GM12801 (cell line): ENCODE measurements around the gene CHIC2.

Experiments
- TF ChIP-seq, protein P1 (sequence below): IDR thresholded peaks from one replicate; pipeline ENCODE4 v1.5.1; 2011; ENCODE audit warnings: control low read depth; ENCODE audit not compliant: insufficient read length; ENCODE audit errors: extremely low read depth

The CHIC2 gene

DNA sequence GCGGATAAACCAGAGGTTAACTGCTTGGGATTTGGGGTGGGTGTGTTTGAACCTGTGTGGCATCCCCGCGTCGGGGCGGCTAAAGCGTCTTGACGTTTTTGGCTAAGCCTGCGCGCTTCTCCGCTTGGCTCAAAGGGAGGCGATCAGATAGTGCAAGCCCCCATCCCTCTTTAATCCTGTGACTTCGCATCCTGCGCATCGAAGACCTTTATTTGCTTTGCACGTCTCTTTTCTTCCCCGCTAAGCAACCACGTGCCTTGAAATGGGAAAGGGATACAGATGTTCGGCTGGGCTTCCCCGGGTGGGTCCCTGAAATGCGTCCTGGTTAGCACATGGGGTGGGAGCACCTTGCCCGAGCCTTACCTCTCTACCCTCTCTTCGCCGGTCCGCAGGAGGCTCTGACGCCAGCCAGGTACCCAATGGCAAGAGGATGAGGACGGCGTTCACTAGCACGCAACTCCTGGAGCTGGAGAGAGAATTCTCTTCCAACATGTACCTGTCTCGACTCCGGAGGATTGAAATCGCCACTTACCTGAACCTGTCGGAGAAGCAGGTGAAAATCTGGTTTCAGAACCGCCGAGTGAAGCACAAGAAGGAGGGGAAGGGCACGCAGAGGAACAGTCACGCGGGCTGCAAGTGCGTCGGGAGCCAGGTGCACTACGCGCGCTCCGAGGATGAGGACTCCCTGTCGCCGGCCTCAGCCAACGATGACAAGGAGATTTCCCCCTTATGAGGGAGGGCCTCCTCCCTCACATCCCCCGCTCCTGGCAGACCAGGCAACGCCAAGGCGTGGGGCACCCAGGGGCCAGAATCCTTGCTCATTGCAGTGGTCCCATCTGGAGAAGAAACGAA, 37.0 kb upstream of the CHIC2 start:
- TF ChIP-seq, protein P1, sequence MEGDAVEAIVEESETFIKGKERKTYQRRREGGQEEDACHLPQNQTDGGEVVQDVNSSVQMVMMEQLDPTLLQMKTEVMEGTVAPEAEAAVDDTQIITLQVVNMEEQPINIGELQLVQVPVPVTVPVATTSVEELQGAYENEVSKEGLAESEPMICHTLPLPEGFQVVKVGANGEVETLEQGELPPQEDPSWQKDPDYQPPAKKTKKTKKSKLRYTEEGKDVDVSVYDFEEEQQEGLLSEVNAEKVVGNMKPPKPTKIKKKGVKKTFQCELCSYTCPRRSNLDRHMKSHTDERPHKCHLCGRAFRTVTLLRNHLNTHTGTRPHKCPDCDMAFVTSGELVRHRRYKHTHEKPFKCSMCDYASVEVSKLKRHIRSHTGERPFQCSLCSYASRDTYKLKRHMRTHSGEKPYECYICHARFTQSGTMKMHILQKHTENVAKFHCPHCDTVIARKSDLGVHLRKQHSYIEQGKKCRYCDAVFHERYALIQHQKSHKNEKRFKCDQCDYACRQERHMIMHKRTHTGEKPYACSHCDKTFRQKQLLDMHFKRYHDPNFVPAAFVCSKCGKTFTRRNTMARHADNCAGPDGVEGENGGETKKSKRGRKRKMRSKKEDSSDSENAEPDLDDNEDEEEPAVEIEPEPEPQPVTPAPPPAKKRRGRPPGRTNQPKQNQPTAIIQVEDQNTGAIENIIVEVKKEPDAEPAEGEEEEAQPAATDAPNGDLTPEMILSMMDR = no peak

- TF ChIP-seq, protein P1 = no peak
Measured at GRCh38 chr4:54100595-54101189, 36.3 kb upstream of the CHIC2 start.

GRCh38 chr4:54099748-54100574, 35.6 kb upstream of the CHIC2 start, which contains the start of gene GSX2:
Gene GSX2 (plus strand): TSS chr4:54100163. CDS start chr4:54100345, 182 bp downstream.
- TF ChIP-seq, protein P1 = no peak

GRCh38 chr4:54099287-54099747, 34.9 kb upstream of the CHIC2 start:
- TF ChIP-seq, protein P1 = no peak

GRCh38 chr4:54098375-54098774, 34.0 kb upstream of the CHIC2 start:
- TF ChIP-seq, protein P1 = no peak

- TF ChIP-seq, protein P1 = no peak
Measured at GRCh38 chr4:54097152-54097551, 32.7 kb upstream of the CHIC2 start.

DNA sequence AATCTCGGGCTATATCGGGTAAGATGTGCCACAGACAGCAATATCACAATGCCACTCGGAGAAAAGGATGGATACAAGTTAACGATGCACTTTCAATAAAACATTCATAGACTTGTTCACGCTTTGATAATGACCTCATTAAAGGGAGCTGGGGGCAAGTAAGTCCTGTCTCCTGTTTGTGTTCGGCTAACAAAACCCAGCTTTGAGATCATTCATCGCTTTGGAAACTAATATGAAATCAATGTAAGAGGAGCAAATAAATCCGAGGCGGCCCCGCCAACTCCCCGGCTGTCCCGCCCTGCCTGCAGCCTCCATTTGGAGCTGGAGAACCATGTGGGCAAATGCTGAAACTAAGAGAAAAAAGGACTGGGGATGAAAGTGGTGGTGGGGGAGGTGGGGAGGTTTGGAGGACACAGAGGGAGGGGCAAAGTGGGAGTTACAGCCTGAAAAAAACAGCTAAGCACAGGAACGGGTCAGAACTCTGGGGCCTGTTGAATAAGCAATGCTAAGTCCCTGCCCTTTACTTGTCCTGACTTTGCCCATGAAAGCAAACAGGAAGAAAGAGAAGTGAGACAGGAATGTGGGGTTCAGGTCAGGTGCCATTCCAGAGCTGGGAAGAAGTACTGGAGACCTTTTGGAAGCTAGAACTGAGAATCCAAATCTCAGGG, 32.0 kb upstream of the CHIC2 start:
- TF ChIP-seq, protein P1 = no peak
